NCI-H460 (cell line): ENCODE results near the gene CYP4V2. TPM values are rescaled to one million over a fixed set of nuclear protein-coding genes. Genes with fewer than 3 reads are reported as not detected.
"Not testable (repeated sequence)": the region's sequence is repeated elsewhere in the genome, so short reads cannot be mapped to it uniquely, and the experiment has no call there.

Experiments used
- DNase-seq: peaks from one replicate; pipeline ENCODE4 v3.0.0-alpha.2; 2016; ENCODE audit warnings: low read depth; ENCODE audit errors: extremely low read depth
- total RNA-seq: library from RNA; depleted of rRNA; stranded (reverse); fragments of >200 nt; shearing (Covaris generic); gene quantifications from 2 replicates; pipeline ENCODE4 v1.2.3, GENCODE V29; 2014

Gene CYP4V2
- total RNA-seq, 1 experiment from 2014 or later = 32.4 TPM

DNA sequence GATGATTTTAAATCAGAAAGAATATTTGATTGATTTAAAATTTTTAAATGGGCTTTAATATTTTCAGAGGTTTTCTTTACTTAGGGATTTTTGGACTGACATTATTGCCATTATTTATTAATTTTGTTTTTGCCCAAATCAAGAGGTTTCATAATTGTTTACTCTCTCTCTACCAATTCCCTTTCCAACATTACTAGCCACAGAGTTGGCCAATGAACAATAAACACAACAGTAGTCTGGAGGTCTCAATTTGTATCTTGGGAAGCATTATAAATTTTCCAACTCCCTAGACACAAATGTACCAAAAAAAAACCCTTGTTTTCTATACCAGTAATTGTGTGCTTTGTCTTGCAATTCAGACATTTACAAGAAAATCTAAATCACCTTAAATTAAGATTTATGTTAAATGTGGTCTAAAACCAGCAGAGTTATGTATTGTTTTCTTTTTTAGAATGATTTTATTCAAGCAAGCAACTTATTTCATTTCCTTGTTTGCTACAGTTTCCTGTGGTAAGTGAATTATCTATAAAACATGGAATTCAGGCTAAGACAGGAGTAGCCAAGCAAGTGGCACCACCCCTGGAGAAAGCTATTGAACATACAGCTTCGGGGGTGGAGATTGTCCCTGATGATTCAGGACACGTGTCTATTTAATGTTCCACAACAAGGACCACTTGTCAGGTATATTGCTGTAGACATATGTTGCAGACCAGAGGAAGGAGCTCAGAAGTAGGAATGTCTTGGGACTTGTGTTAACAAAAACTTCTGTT is 36.6 kb downstream of the CYP4V2 start:
- DNase-seq = no peak

DNA sequence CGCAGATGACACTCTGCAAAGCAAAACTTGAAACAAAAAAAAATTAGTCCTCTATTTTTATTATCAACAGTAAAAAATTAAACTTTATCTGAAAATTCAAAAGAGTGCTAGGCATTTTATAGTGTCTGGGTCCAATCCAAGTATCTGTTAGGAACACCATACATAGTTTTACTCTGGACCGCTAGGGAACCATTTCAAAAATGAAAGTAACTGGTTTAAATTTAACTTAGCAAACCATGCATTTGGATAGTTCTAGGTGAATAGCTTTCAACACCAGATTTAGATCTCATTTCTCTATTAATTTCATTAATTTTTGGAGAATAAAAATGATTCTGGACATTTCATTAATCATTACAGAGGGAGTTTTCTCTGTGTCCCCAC is 37.1 kb downstream of the CYP4V2 start:
- no peak for DNase-seq

GRCh38 chr4:186234367-186234766 is 43.0 kb downstream of the CYP4V2 start:
- no peak for DNase-seq

DNA sequence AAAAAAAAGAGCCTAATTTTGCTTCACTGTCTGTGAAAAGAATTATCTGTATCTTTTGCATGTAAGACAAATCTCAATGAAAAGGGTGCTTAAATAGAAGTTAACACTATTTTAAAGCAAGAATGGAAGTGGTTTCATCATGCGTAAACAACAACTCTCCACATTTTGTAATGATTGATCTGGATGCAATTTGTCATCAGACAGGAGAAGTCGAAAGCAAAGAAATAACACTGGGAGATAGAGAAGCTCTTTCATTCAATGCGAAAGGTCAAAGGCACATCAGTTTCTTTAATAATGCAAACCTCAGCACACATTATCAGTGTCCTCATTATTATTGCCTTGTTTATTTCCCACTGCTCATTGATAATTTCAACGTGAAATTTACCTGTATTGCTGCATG is 44.8 kb downstream of the CYP4V2 start:
- no peak for DNase-seq

DNA sequence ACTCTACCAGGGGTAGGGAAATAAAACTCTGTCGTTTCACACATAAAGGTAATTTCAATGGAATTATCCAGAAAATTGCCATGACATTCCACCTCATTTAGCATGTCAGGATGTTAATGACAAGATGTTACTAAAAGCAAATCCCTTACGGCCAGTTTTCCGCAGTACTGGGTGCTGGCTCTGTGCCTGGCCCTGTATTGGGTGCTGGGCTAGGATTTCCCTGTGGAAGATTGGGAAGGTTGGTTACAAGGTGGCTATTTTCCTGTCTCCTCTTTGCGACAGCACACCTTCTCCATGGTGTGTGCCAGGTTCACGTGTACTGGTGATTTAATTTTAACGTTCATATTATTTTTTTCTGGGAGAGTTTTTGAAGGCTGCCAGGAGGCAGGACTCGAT is 49.1 kb downstream of the CYP4V2 start:
- no peak for DNase-seq

DNA sequence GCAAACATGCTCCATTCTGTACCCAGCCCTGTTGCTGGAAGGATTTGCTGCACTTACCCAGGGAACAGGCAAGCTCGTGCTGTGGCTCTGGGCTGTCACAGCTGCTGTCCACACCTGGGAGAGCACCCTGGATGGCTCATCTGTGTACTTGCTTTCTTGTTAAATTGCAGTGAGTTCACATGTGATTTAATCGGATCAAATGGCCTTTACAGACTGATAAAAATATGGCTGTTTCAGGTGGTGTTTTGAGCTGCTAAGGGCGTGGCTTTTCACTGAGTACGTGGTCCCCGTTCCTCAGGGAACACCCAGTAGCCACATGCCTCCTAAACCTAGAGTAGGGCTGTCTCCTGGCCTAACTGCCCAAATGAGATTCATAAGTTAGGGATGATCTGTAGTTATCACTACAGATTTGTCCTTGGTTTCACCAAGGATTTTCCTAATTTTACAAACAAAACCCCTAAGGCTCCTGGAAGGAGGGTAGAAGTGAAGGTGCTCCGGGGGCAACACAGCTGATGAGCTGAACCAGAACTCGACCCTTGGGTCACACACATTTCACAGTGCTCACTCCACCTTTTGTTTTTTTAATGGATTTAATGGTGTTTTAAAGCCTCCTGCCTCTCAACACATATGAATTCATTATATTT is 49.6 kb downstream of the CYP4V2 start:
- DNase-seq = no peak

GRCh38 chr4:186241616-186242015 is 50.2 kb downstream of the CYP4V2 start:
- DNase-seq = no peak

DNA sequence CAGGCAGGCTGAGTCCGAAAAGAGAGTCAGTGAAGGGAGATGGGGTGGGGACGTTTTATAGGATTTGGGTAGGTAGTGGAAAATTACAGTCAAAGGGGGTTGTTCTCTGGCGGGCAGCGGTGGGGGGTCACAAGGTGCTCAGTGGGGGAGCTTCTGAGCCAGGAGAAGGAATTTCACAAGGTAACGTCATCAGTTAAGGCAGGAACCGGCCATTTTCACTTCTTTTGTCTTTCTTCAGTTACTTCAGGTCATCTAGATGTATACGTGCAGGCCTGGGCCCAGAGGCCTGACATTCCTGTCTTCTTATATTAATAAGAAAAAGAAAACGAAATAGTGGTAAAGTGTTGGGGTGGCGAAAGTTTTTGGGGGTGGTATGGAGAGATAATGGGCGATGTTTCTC is 50.7 kb downstream of the CYP4V2 start:
- not testable (repeated sequence) for DNase-seq

GRCh38 chr4:186243331-186243730 is 52.0 kb downstream of the CYP4V2 start:
- DNase-seq = no peak

DNA sequence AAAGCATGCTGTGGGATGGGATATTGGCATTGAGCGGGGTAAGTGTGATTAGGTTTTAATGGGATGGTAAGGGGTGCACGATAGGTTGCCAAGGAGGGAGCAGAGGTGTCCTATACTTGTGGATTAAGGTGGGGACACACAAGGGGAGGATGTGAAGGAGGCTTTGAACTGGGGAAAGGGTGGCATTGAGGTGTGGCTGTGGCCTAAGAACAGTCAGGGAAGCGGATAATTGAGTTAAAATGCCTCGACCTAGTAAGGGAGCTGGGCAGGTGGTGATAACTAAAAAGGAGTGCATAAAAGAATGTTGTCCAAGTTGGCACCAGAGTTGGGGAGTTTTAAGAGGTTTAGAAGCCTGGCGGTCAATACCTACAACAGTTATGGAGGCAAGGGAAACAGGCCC is 53.5 kb downstream of the CYP4V2 start:
- DNase-seq = no peak

DNA sequence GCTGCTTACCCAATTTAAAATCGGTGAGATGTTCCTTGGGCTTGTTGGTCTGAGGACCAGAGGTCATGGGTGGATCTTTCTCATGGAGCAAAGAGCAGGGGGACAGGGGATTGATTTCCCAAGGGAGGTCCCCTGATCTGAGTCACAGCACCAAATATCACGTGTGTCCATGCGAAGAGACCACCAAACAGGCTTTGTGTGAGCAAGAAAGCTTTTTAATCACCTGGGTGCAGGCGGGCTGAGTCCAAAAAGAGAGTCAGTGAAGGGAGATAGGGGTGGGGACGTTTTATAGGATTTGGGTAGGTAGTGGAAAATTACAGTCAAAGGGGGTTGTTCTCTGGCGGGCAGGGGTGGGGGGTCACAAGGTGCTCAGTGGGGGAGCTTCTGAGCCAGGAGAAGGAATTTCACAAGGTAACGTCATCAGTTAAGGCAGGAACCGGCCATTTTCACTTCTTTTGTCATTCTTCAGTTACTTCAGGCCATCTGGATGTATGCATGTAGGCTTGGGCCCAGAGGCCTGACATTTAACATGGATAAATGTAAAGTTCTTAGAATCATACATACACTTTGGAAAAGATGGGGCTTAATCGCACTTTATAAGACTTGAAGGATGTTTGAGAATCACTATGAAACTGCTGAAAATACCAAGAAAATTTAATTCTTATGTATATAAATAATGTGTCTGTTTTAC is 55.8 kb downstream of the CYP4V2 start:
- not testable (repeated sequence) for DNase-seq

- no peak for DNase-seq
Observed at GRCh38 chr4:186248643-186249042, 57.3 kb downstream of the CYP4V2 start.

GRCh38 chr4:186249785-186250754 is 58.7 kb downstream of the CYP4V2 start:
- no peak for DNase-seq

DNA sequence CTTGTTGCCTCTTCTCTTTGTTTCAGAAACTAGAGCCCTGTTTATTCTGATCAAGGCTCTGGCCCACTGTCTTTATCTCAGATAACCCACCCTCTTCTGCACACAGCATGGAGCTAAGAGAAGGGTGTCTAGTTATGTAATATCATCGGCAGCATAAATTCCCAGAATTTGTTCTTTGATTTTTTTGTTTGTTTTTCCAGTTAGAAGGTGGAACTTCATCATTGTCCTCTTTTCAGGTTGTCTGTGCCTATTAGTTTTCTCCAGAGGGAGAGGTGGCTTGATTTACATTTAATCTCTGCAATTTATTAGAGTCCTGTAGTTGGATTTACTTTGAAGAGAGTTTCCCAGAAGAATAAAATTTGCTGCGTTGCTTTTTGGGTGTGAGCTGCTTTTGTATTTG is 59.4 kb downstream of the CYP4V2 start:
- no peak for DNase-seq

DNA sequence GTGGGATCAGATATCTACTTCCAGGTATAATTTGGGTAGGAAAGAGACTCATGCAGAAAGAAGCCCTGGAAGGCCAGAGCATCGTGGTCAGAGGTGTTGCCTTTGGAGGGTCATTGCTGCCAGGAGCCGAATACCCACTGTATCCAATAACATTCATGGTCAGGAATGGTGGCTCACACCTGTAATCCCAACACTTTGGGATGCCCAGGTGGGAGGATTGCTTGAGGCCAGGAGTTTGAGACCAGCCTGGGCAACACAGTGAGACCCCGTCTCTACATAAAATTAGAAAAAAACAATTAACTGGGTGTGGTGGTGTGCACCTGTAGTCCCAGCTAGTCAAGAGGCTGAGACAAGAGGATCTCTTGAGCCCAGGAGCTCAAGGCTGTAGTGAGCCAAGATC is 63.8 kb downstream of the CYP4V2 start:
- DNase-seq = no peak

DNA sequence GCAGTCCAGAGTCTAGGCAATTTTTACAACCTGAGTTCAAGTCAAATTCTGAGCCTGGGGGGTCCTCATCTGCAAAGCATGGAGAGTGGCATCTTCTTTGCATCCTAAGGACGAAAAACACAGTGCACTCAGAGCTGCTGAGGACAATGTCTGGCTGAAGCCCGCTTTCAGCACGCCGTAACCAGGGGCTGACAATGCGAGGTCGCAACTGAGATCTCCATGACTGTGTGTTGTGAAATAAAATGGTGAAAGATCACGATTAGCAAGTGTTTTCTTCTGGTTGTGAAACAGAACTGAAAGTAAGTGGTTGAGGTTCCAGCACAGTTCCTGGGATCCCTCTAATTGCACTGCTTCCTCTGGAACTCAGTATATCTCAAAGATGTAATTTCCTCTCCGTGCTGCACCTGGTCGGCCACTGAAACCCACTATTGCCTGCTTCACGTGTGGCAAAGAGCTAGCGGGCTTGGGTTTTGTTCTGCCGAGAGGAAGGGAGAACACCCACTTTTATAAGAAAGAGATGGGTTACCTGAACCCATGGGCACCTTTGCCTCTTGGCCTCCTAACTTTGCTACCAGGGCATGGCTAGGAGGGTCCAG is 66.9 kb downstream of the CYP4V2 start:
- no peak for DNase-seq

GRCh38 chr4:186260117-186260503 is 68.7 kb downstream of the CYP4V2 start:
- no peak for DNase-seq
